Choroid plexus epithelial cell (primary cell): ENCODE data around the gene SCUBE1.

Experiments
- DNase-seq: peaks from one replicate; pipeline ENCODE4 v3.0.0-alpha.2; 2010; ENCODE audit warnings: low read depth
- H3K4me3 ChIP-seq: 2 replicates; pipeline ENCODE4 v1.5.1; 2011; ENCODE audit warnings: low read depth, mild to moderate bottlenecking, control low read depth, low read length, moderate library complexity
- CTCF ChIP-seq: conservative IDR thresholded peaks from 2 replicates; pipeline ENCODE4 v1.5.1; 2011; ENCODE audit warnings: low read depth, mild to moderate bottlenecking, control low read depth, inconsistent platforms, low read length, moderate library complexity

Gene SCUBE1

GRCh38 chr22:43186272-43187170 lies 156.7 kb downstream of the SCUBE1 start, which contains the start of gene TTLL12:
Gene TTLL12 (minus strand): TSS chr22:43187134. CDS start chr22:43187069, 65 bp downstream.
- DNase-seq = peak; percentile 50
- no peak for TF ChIP-seq CTCF
- H3K4me3 ChIP-seq = peak within 1 kb of the TSS; percentile 69

GRCh38 chr22:43185860-43186261 lies 157.3 kb downstream of the SCUBE1 start:
- TF ChIP-seq CTCF = no peak
- peak; percentile 37 for DNase-seq
- H3K4me3 ChIP-seq = peak overlapping the region; percentile 69

GRCh38 chr22:43183496-43184277 lies 159.5 kb downstream of the SCUBE1 start:
- DNase-seq = peak; percentile 68
- TF ChIP-seq CTCF = no peak
- H3K4me3 ChIP-seq = no peak overlapping the region

GRCh38 chr22:43182726-43183125 lies 160.4 kb downstream of the SCUBE1 start:
- TF ChIP-seq CTCF = no peak
- no peak overlapping the region for H3K4me3 ChIP-seq
- DNase-seq = no peak

GRCh38 chr22:43182118-43182517 lies 161.1 kb downstream of the SCUBE1 start:
- DNase-seq = no peak
- no peak overlapping the region for H3K4me3 ChIP-seq
- no peak for TF ChIP-seq CTCF

GRCh38 chr22:43181321-43182076 lies 161.7 kb downstream of the SCUBE1 start:
- no peak for DNase-seq
- TF ChIP-seq CTCF = no peak
- H3K4me3 ChIP-seq = no peak overlapping the region
